Measurements from ENCODE around the gene COL8A1.

- TF ChIP-seq ZNF8 (CRISPR knock-in tag; IDR thresholded peaks at IDR 0.05) (no peak), RARB (CRISPR knock-in tag; IDR thresholded peaks at IDR 0.05) (no peak), ZC3H10 (CRISPR knock-in tag; IDR thresholded peaks at IDR 0.05) (no peak), TCF4 (CRISPR knock-in tag; IDR thresholded peaks at IDR 0.05; ENCODE audit: borderline replicate concordance) (no peak), ZFP3 (CRISPR knock-in tag; IDR thresholded peaks at IDR 0.05) (no peak), ZNF565 (CRISPR knock-in tag; conservative IDR thresholded peaks at IDR 0.05; ENCODE audit: low read depth) (no peak), CSDC2 (CRISPR knock-in tag; IDR thresholded peaks at IDR 0.05) (no peak)
- TF ChIP-seq, protein P1, sequence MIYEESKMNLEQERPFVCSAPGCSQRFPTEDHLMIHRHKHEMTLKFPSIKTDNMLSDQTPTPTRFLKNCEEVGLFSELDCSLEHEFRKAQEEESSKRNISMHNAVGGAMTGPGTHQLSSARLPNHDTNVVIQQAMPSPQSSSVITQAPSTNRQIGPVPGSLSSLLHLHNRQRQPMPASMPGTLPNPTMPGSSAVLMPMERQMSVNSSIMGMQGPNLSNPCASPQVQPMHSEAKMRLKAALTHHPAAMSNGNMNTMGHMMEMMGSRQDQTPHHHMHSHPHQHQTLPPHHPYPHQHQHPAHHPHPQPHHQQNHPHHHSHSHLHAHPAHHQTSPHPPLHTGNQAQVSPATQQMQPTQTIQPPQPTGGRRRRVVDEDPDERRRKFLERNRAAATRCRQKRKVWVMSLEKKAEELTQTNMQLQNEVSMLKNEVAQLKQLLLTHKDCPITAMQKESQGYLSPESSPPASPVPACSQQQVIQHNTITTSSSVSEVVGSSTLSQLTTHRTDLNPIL (CRISPR knock-in tag; IDR thresholded peaks at IDR 0.05; ENCODE audit: low read depth): no peak
- TF ChIP-seq, protein P2, sequence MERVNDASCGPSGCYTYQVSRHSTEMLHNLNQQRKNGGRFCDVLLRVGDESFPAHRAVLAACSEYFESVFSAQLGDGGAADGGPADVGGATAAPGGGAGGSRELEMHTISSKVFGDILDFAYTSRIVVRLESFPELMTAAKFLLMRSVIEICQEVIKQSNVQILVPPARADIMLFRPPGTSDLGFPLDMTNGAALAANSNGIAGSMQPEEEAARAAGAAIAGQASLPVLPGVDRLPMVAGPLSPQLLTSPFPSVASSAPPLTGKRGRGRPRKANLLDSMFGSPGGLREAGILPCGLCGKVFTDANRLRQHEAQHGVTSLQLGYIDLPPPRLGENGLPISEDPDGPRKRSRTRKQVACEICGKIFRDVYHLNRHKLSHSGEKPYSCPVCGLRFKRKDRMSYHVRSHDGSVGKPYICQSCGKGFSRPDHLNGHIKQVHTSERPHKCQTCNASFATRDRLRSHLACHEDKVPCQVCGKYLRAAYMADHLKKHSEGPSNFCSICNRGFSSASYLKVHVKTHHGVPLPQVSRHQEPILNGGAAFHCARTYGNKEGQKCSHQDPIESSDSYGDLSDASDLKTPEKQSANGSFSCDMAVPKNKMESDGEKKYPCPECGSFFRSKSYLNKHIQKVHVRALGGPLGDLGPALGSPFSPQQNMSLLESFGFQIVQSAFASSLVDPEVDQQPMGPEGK (CRISPR knock-in tag; IDR thresholded peaks at IDR 0.05; ENCODE audit: borderline replicate concordance): no peak
Observed at GRCh38 chr3:99711351-99711750, 73.0 kb downstream of the COL8A1 start.

All from SK-N-SH treated with all-trans-retinoic acid at 6 μM for 48 hours (cell line).